ENCODE data around the gene NKAIN2. TPM values are rescaled to one million over a fixed set of nuclear protein-coding genes. Genes with fewer than 3 reads are reported as not detected.

Gene NKAIN2
- total RNA-seq, 4 donors from 2014 or later = 0.31 to 0.58 (median 0.39) TPM; not detected in 1

DNA sequence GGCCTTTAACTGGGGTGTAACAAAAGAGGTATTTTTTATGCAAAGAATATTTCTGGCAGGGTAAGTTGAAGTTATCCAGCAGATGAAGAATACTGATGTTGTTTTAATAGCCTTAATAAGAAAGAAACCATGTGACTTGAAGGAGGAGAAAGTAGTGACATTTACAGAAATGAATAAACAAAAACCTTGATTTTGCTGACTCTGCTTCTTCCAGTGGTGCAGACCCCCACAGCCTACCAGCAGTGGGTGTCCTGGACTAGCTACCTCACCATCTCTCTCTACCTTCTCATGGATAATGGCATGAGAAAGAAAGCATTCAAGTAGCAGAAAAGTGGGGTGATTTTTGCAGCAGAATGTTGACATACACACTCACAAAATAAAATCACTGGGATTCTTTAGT is 996.0 kb downstream of the NKAIN2 start:
- Histone ChIP-seq H3K27ac (no peak overlapping the region), H3K27me3 (no peaks in the 10 kb centered on the region), H3K36me3 (no peaks in the 10 kb centered on the region), H3K9me3 (no peaks in the 10 kb centered on the region), H3K4me1 (no peaks in the 10 kb centered on the region), H3K4me3 (no peak overlapping the region)
- intact Hi-C loops (cut with DNase I; ENCODE audit: low total_unique reads) (no loop called here), in situ Hi-C loops (cut with MboI; ENCODE audit: low sequenced_read_pairs in 4 of 4) (no loop called here)
- no peak for ATAC-seq
- TF ChIP-seq POLR2A (IDR thresholded peaks at IDR 0.05) = no peak
- TF ChIP-seq, protein P1, sequence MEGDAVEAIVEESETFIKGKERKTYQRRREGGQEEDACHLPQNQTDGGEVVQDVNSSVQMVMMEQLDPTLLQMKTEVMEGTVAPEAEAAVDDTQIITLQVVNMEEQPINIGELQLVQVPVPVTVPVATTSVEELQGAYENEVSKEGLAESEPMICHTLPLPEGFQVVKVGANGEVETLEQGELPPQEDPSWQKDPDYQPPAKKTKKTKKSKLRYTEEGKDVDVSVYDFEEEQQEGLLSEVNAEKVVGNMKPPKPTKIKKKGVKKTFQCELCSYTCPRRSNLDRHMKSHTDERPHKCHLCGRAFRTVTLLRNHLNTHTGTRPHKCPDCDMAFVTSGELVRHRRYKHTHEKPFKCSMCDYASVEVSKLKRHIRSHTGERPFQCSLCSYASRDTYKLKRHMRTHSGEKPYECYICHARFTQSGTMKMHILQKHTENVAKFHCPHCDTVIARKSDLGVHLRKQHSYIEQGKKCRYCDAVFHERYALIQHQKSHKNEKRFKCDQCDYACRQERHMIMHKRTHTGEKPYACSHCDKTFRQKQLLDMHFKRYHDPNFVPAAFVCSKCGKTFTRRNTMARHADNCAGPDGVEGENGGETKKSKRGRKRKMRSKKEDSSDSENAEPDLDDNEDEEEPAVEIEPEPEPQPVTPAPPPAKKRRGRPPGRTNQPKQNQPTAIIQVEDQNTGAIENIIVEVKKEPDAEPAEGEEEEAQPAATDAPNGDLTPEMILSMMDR (IDR thresholded peaks at IDR 0.05 in 4 of 5, conservative IDR thresholded peaks at IDR 0.05 in 1 of 5) = no peak
- no peak for DNase-seq

- in situ Hi-C loops (cut with MboI; ENCODE audit: low sequenced_read_pairs in 4 of 4) = no loop called here
- no peaks in the 10 kb centered on the region for H3K9me3 ChIP-seq
- intact Hi-C loops (cut with DNase I; ENCODE audit: low total_unique reads) = no loop called here
- no peak for TF ChIP-seq POLR2A (IDR thresholded peaks at IDR 0.05)
- TF ChIP-seq, protein P1 (IDR thresholded peaks at IDR 0.05 in 4 of 5, conservative IDR thresholded peaks at IDR 0.05 in 1 of 5) = no peak
- no peak for ATAC-seq
- H3K4me3 ChIP-seq = no peak overlapping the region
- no peaks in the 10 kb centered on the region for H3K27me3 ChIP-seq
- DNase-seq = no peak
- H3K36me3 ChIP-seq = no peaks in the 10 kb centered on the region
- H3K27ac ChIP-seq = no peak overlapping the region
- no peaks in the 10 kb centered on the region for H3K4me1 ChIP-seq
These were observed 996.6 kb downstream of the NKAIN2 start for GRCh38 chr6:124800222-124800621.

- DNase-seq = no peak
- ATAC-seq = no peak
These were observed 1008.4 kb downstream of the NKAIN2 start for GRCh38 chr6:124812067-124812466.

GRCh38 chr6:124819346-124819745 is 1015.7 kb downstream of the NKAIN2 start:
- H3K4me3 ChIP-seq = no peak overlapping the region
- DNase-seq = no peak
- peaks cover 6 to 8% of the 10 kb centered on the region in 2 donors for H3K4me1 ChIP-seq
- no peaks in the 10 kb centered on the region for H3K27me3 ChIP-seq
- in situ Hi-C loops (cut with MboI; ENCODE audit: low sequenced_read_pairs in 4 of 4) (no loop called here), intact Hi-C loops (cut with DNase I; ENCODE audit: low total_unique reads) (no loop called here)
- H3K36me3 ChIP-seq = no peaks in the 10 kb centered on the region
- no peaks in the 10 kb centered on the region for H3K9me3 ChIP-seq
- TF ChIP-seq, protein P1 (IDR thresholded peaks at IDR 0.05 in 4 of 5, conservative IDR thresholded peaks at IDR 0.05 in 1 of 5) = no peak
- TF ChIP-seq POLR2A (IDR thresholded peaks at IDR 0.05) = no peak
- H3K27ac ChIP-seq = no peak overlapping the region
- ATAC-seq = no peak

More at GRCh38 chr6:124812067-124812466, 1008.4 kb downstream of the NKAIN2 start:
- Histone ChIP-seq H3K4me3 (no peak overlapping the region), H3K27ac (no peak overlapping the region), H3K27me3 (no peaks in the 10 kb centered on the region), H3K9me3 (no peaks in the 10 kb centered on the region), H3K4me1 (peaks cover 6 to 8% of the 10 kb centered on the region in 2 donors), H3K36me3 (no peaks in the 10 kb centered on the region)
- intact Hi-C loops (cut with DNase I; ENCODE audit: low total_unique reads) = no loop called here
- in situ Hi-C loops (cut with MboI; ENCODE audit: low sequenced_read_pairs in 4 of 4) = no loop called here
- TF ChIP-seq, protein P1 (IDR thresholded peaks at IDR 0.05 in 4 of 5, conservative IDR thresholded peaks at IDR 0.05 in 1 of 5) = no peak
- TF ChIP-seq POLR2A (IDR thresholded peaks at IDR 0.05) = no peak

DNA sequence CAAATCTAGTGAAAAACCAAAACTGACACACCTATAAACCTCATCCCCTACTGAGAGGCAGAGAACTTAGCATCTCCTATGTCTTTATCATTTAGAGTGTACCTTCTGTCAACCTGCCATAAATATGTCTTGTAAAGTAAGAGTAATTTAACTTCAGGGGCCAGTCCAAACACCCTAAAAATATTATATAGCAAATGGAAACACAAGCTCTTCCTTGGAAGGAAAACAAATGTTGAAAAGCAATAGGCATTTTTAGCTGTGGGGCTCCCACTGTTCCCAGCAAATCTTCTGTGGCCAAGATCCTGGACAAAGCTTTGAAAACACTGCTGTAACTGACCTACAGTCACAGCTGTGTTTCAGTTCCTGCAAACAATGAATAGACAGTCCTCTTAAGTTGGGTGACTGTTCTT is 1018.5 kb downstream of the NKAIN2 start:
- Histone ChIP-seq H3K27ac (no peak overlapping the region), H3K27me3 (no peaks in the 10 kb centered on the region), H3K4me3 (no peak overlapping the region), H3K36me3 (no peaks in the 10 kb centered on the region), H3K9me3 (no peaks in the 10 kb centered on the region), H3K4me1 (no peaks in the 10 kb centered on the region)
- ATAC-seq = no peak
- no peak for DNase-seq
- in situ Hi-C loops (cut with MboI; ENCODE audit: low sequenced_read_pairs in 4 of 4) = no loop called here
- TF ChIP-seq, protein P1 (IDR thresholded peaks at IDR 0.05 in 4 of 5, conservative IDR thresholded peaks at IDR 0.05 in 1 of 5) = no peak
- no peak for TF ChIP-seq POLR2A (IDR thresholded peaks at IDR 0.05)
- intact Hi-C loops (cut with DNase I; ENCODE audit: low total_unique reads) = no loop called here
